ENCODE results near the gene FLYWCH1.

Gene FLYWCH1

DNA sequence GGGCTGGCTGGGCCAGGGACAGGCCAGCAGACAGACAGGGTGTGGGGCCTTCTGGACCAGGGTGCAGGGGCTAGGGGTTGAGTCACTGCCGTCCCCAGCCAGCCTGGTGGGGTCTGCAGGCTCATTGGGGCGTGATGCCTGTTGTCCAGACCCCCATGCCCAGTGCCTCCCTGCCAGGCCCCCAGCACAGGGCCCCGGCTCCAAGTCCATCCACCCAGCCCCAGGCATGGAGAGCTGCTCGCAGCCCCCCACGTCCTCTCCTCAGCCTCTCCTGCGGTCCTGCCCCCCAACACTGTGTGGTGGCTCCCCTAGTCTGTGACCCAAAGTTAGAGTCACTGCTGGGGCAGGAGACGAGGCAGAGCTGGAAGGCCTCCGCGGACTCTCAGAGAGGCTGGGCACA is 75.6 kb downstream of the FLYWCH1 start:
- no peak for DNase-seq

DNA sequence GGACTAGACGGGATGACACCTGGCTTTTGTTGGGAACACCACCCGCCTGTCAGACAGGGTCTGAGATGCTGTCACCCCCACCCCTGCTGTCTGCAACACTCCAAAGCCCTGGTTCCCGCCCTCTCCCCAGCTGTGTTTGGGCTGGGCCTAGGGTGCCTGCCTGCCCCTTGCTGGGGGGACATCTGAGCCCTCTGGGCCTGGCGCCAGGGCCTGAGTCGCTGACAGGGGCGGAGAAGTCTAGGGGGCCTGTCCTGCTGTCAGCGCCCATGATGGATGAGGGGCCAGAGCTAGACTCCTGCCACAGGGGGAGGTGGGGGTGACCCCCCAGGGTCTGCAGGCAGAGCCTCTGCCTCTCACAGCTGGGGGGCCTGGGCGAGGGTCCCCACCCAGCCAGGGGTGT is 76.1 kb downstream of the FLYWCH1 start:
- no peak for DNase-seq

DNA sequence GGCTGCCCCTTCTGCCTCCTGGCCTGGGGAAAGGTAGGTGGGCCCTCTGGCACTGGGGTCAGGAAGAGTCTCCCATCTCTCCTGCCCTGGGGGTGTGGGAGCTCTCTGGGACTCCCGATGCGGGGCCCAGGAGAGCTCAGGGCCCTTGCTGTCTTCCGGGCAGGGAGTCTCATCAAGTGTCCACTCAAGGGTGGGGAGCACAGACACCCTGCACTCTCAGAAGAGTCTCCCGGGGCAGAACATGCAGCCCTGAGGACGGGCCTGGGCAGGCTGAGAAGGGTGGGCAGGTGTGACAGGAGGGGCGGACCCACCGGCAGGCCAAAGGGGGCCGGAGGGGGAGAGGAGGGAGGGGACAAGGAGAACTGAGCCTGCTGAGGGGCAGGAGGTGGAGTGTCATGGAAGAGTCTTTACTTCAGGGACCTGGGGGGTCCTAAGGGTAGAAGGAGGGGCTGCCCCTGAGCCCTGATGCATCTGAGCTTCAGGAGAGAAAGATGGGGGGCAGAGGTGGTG is 76.9 kb downstream of the FLYWCH1 start:
- no peak for DNase-seq

DNA sequence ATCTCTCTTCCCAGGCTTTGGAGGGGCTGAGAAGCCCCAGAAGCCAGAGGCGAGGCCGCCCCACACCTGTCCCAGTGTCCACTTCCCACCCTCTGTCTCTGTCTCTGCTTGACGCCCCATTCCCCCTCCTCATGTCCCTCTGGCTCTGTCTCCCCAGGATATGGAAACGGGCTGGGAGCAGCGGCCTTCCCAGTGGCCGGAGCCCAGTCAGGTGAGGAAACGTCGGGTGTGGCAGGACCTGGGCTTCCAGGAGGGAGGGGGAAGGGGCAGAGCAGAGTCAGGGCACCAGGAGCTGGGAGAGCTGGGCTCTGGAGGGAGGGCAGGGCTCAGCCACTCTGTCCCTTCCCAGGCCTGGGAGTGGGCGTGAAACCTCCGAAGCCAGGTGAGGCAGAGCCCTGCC is 79.2 kb downstream of the FLYWCH1 start:
- no peak for DNase-seq

DNA sequence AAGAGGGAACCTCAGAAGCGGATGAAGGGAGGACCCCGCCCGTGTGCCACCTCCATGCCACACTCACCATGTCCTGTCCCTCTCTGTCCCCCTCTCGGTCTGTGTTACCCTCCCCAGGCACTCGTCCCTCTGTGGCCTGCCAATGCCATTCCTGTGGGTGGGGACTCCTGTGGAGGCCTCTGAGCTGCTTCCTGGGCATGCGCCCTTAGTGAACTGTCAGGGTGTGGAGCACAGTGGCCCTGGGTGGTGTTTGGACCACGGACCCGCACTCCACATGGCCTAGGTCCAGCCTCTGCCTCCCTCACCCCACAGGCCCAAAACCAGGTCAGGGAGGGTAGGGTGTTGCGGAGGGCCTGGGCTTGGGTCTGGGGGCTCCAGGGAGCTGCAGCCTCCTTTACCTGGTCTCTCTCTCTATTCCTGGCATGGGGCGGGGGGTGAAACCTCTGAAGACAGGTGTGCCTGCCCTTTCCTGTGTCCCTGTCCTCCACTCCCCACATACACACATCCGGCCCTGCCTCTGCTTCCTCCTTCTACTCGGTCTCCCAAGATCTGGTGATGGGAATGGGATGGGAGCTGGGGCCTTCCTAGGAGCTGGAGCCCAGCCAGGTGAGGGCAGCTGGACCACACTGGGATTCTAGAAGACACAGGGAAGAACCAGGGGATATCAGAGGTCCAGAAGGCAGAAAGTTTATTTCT is 80.0 kb downstream of the FLYWCH1 start:
- no peak for DNase-seq

DNA sequence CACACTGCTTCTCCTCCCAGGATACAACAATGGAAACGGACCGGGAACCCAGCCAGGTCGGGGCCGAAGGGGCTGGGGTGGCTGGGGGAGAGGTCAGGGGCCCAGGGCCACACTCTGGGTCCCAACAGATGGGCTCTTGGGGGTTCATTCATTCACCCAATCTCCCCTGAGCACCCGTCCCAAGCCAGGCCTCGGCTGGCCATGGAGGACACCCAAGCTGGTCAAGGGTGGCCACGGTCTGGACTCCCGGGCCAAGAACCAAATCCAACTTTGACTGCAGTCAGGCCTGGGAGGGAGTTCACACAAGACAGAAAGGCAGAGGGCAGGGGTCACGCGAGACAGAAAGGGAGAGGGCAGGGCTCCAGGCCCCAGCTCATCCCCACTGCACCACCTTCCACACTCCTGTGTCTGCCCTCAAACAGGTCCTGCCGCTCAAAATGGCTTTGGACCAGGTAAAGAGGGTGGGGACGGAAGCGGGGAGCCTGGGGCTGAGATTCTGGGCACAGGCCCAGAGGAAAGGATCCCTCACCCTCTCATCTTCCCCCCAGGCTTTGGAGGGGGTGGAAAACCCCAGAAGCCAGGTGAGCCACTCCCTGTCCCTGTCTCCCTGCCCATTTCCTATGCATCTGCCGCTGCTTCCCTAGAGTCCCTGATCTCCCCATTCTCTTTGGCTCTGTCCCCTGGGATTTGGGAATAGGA is 80.8 kb downstream of the FLYWCH1 start:
- no peak for DNase-seq

DNA sequence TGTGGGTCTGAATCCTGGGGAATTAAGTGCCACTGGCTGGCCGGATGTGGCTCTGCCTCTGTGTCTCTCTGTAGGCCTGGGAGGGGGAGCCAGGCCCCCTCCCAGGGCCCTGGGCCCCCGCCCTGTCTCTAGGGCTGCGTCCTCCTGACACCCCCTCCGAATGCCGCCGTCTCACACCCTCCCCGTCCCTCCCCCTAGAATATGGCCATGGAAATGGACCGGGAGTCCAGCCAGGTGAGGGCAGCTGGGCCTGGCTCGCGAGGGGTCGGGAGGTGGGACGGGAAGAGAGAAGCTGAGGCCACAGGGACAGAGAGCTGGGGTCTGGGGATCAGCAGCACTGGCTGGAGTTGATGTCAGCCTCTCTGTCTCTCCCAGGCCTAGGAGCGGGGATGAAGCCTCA is 84.6 kb downstream of the FLYWCH1 start:
- no peak for DNase-seq

DNA sequence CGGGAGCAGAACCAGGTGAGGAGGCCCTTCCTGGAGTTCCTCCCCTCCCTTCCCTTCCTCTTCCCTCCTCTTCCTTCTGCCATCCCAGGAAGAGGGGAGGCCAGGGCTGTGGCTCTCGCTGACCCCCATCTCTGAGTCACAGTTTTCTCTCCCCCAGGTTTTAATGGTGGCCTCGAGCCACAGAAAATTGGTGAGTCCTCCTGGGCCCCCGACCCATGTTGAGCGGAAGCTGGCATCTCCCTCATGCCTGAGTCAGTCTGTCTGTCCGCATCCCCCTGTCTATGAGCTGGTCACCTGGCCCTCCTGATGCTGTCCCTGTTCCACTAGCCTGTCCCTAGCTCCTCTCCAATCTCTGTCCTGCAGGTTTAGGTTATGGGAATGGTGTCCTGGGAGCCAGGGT is 88.2 kb downstream of the FLYWCH1 start:
- DNase-seq, result no peak

DNA sequence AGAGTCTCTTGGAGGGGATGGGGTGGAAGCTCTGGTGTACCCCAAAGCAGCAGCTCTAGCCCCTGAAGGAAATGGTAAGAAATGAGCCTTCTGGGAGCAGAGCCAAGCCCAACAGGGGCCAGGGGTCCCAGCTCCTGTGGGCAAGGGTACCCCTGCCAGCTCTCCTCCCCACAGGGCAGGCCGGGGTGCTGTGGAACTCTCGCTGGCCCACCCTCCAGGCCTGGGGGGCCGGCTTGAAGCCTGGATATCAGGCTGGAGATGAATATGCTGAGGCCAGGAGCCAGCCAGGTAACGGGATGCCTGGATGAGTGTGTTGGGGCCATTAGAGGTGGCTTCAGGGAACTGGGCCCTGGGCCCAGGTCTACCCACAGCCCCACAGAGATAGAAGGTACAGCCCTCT is 88.8 kb downstream of the FLYWCH1 start:
- no peak for DNase-seq

All from inflammatory macrophage (primary cell).